ENCODE measurements around the gene MCF2L.

MCF2L gene

GRCh38 chr13:113061271-113061625 is 92.2 kb downstream of the MCF2L start:
- H3K4me3 ChIP-seq (ENCODE audit: low read depth, low read length), result no peak overlapping the region
- no peak for TF ChIP-seq CTCF (IDR thresholded peaks at IDR 0.05; ENCODE audit: low read depth, low read length)
- in situ Hi-C loops (cut with HindIII; ENCODE audit: low sequenced_read_pairs), result no loop called here
- no peak for DNase-seq (ENCODE audit: low read depth, low spot score)

- TF ChIP-seq CTCF (IDR thresholded peaks at IDR 0.05; ENCODE audit: low read depth, low read length), result no peak
- no peak for DNase-seq (ENCODE audit: low read depth, low spot score)
- no peak overlapping the region for H3K4me3 ChIP-seq (ENCODE audit: low read depth, low read length)
- in situ Hi-C loops (cut with HindIII; ENCODE audit: low sequenced_read_pairs), result no loop called here
Observed at GRCh38 chr13:113061796-113062425, 92.9 kb downstream of the MCF2L start.

GRCh38 chr13:113062691-113063090 is 93.7 kb downstream of the MCF2L start:
- no peak for TF ChIP-seq CTCF (IDR thresholded peaks at IDR 0.05; ENCODE audit: low read depth, low read length)
- in situ Hi-C loops (cut with HindIII; ENCODE audit: low sequenced_read_pairs), result no loop called here
- DNase-seq (ENCODE audit: low read depth, low spot score), result no peak
- H3K4me3 ChIP-seq (ENCODE audit: low read depth, low read length), result no peak overlapping the region

- no peak for TF ChIP-seq CTCF (IDR thresholded peaks at IDR 0.05; ENCODE audit: low read depth, low read length)
- no peak for DNase-seq (ENCODE audit: low read depth, low spot score)
- no peak overlapping the region for H3K4me3 ChIP-seq (ENCODE audit: low read depth, low read length)
- in situ Hi-C loops (cut with HindIII; ENCODE audit: low sequenced_read_pairs), result no loop called here
Observed at GRCh38 chr13:113063091-113063491, 94.1 kb downstream of the MCF2L start.

- no peak for DNase-seq (ENCODE audit: low read depth, low spot score)
- no peak overlapping the region for H3K4me3 ChIP-seq (ENCODE audit: low read depth, low read length)
- in situ Hi-C loops (cut with HindIII; ENCODE audit: low sequenced_read_pairs), result no loop called here
- TF ChIP-seq CTCF (IDR thresholded peaks at IDR 0.05; ENCODE audit: low read depth, low read length), result no peak
Observed at GRCh38 chr13:113064000-113064533, 95.1 kb downstream of the MCF2L start.

- H3K4me3 ChIP-seq (ENCODE audit: low read depth, low read length), result no peak overlapping the region
- DNase-seq (ENCODE audit: low read depth, low spot score), result peak; percentile 58
- in situ Hi-C loops (cut with HindIII; ENCODE audit: low sequenced_read_pairs), result no loop called here
- no peak for TF ChIP-seq CTCF (IDR thresholded peaks at IDR 0.05; ENCODE audit: low read depth, low read length)
Observed at GRCh38 chr13:113064534-113065405, 95.8 kb downstream of the MCF2L start.

Data from astrocyte of the spinal cord (primary cell).